SK-MEL-5 (cell line): ENCODE data around the gene NFKBIA. TPM values are rescaled to one million over a fixed set of nuclear protein-coding genes. Genes with fewer than 3 reads are reported as not detected.
A peak's percentile ranks its signal among the peaks of the same experiment; 100 is the strongest.

Source experiments
- DNase-seq: peaks from one replicate; pipeline ENCODE4 v3.0.0-alpha.2; 2016; ENCODE audit warnings: low read depth, low spot score
- in situ Hi-C: cut with HindIII; loops from 2 replicates; pipeline ENCODE4 v1.10.0; 2016; ENCODE audit warnings: low sequenced_read_pairs, high pct_unique_total_duplicates, low pct_unique_long_range_greater_than_20kb
- total RNA-seq: library from RNA; depleted of rRNA; stranded (reverse); fragments of >200 nt; shearing (Covaris generic); gene quantifications from 2 replicates; pipeline ENCODE4 v1.2.3, GENCODE V29; 2014

The NFKBIA gene
- total RNA-seq, 1 experiment from 2014 or later = 26.7 TPM

GRCh38 chr14:35414365-35414764, 9.8 kb upstream of the NFKBIA start:
- no peak for DNase-seq
- in situ Hi-C loops = no loop called here

DNA sequence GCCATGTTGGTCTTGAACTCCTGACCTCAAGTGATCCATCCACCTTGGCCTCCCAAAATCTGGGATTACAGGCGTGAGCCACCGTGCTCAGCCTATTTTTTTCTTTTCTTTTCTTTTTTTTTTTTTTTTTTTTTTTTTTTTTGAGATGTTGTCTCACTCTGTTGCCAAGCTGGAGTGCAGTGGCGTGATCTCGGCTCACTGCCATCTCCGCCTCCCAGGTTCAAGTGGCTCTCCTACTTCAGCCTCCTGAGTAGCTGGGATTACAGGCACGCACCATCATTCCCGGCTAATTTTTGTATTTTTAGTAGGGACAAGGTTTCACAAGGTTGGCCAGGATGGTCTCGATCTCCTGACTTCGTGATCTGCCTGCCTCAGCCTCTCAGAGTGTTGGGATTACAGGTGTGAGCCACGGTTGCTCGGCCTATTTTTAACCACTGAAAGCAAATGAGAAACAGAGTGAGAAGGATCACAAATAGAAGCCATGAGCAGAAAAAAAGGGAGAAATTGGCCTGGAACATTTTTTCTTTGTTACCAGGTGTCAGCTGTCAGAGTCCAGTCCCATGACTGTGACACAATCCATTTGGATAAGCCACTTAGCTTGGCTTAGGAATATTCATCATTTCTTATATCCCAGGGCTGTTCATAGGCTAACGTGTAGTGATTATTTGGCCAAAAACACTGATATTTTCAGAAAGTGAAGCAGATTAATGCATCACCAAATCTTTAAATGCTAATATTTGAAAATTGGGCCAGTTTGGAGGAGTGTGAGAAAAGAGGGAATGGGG, 7.9 kb upstream of the NFKBIA start:
- in situ Hi-C loops = no loop called here
- DNase-seq = no peak

DNA sequence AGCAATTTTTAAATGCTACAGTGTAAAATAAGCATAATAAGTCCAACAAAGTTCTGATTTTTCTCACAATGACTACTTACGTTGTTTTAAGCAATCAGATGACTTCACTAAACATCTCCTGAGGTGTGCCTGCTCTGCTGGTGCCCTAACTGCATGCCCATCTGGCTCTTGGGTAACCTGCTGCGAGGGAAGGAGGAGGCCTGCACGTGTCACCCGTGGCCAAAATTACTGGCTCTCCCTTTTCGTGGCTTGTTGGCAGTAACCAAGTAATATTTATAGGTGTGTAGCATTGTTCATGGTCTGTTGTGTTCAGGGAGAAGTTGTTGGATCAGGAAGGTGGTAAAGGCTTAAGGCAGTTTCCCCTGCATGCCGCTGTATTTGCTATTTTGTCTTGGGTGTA, 6.3 kb upstream of the NFKBIA start:
- in situ Hi-C loops = no loop called here
- no peak for DNase-seq

DNA sequence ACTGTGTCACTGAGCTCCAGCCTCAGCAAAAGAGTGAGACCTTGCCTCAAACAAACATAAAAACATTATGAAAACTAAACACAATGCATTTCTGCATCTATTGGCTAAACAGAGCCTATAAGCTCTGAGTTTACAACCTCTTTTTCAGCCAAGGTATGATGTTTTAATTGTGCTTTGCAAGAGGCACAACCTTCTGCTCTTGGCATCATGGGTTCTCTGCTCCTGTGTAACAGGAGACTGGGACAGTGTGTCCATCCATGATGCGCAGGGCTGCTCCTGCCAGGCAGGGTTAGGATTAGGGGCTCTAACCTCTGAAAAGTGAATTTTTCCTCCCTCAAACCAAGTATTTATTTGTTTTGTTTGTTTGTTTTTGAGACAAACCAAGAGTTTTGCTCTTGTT, 5.0 kb upstream of the NFKBIA start:
- DNase-seq = no peak
- in situ Hi-C loops = no loop called here

DNA sequence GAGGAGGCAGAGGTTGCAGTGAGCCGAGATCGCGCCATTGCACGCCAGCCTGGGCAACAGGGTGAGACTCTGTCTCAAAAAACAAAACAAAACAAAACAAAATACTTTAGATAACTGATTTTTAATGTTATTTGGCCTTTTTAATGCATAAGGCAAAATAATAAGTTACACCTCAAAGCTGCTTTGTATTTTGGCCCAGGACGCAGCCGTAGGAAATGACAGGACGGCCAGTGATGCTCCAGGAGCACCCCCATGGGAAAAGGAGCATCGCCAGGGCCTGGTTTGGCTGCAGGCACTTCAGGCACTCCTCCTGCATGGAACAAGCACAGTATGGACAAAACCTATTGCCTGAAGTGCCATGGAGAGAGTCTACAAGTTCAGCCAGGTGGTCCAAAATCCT, 3.5 kb upstream of the NFKBIA start:
- DNase-seq = no peak
- in situ Hi-C loops = no loop called here

DNA sequence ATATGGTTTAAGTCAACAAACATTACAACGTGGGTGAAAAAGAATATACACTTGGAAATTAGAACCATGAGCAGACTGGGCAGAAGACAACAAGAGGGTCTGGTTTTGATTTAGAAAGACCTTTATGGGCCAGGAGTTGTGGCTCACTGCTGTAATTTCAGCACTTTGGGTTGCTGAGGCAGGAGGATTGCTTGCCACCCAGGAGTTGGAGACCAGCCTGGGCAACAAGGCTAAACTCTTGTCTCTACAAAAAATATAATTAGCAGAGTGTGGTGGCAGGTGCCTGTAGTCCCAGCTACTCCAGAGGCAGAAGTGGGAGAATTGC, 2.7 kb upstream of the NFKBIA start:
- in situ Hi-C loops = no loop called here
- no peak for DNase-seq

DNA sequence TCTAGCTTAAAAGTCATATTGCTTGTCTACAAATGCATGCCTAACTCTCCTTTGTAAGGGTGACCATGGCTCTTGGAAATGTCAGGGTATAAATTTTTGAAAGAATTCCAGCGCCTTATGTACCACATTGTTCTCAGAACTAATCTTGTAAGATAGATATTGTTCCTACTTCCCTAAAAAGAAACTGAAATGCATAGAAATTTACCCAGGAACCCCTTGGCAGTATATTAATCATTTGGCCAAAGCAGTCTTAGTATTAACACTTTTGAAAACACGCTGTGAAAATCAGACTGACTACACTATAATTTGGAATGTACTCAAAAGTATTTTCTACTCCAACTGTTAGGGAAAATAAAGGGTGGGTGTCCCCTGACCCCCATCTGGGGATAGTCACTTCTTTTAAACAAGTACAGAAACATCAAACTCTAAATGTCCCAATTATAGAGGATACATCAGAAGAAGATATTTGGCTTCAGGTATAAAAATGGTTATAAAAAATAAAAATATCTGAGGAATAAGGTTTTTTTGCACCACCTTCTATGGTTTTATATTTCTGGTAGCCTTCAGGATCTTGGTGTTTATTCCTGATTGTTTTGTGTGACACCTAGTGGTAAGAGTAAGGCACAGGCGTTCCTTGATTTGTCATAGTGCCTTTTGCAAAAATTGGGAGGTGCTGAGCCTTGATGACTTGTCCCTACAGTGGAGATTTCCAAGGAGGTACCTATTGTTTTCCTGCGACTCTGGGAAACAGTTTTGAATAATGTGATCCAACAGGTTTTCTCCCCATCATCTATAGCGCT, 2.2 kb upstream of the NFKBIA start:
- in situ Hi-C loops = no loop called here
- DNase-seq = peak; percentile 73

- in situ Hi-C loops = no loop called here
- no peak for DNase-seq
Measured at GRCh38 chr14:35406090-35406489, 1.5 kb upstream of the NFKBIA start.

- DNase-seq = no peak
- in situ Hi-C loops = no loop called here
Measured at GRCh38 chr14:35405304-35405996, 901 bp upstream of the NFKBIA start.

- in situ Hi-C loops = no loop called here
- peak; percentile 85 for DNase-seq
Measured at GRCh38 chr14:35403603-35404448, 723 bp downstream of the NFKBIA start.

DNA sequence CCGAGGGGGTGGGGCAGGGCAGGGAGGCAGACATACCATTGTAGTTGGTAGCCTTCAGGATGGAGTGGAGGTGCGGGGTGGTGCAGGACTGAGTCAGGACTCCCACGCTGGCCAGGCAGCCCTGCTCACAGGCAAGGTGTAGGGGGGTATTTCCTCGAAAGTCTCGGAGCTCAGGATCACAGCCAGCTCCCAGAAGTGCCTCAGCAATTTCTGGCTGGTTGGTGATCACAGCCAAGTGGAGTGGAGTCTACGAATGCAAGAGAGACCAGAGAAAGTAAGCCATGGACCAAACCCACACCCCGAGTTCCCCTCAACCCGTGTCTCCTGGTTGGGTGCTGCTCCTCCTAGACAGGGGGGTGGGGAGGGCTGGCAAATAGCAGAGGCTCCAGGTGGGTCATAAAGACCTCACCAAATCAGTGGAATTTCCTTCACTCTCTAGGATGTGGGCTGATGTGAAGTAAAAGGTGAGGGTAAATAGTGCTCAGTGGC, 1.4 kb downstream of the NFKBIA start:
- in situ Hi-C loops = no loop called here
- no peak for DNase-seq

DNA sequence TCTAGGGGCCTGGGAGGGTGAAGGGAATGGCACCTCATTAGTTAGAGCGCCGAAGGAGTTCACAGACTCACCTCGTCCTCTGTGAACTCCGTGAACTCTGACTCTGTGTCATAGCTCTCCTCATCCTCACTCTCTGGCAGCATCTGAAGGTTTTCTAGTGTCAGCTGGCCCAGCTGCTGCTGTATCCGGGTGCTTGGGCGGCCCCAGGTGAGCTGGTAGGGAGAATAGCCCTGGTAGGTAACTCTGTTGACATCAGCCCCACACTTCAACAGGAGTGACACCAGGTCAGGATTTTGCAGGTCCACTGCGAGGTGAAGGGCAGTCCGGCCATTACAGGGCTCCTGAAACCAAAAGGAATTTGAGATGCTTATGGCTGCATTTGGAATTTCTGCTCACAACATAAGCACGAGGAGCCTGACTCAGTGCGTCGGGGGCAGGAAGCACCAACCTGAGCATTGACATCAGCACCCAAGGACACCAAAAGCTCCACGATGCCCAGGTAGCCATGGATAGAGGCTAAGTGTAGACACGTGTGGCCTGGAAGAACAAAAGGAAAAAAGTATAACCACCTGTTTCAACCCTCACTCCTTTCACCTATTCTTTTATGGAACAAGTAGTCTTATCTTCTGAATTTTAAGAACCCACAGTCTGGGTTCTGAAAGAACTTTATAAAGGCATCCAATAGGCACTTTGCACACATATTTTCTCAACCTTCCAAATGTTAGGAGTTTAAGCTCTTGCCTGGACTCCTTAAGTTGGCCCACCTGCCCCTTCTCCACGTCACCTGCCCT, 2.0 kb downstream of the NFKBIA start:
- no peak for DNase-seq
- in situ Hi-C loops = no loop called here

DNA sequence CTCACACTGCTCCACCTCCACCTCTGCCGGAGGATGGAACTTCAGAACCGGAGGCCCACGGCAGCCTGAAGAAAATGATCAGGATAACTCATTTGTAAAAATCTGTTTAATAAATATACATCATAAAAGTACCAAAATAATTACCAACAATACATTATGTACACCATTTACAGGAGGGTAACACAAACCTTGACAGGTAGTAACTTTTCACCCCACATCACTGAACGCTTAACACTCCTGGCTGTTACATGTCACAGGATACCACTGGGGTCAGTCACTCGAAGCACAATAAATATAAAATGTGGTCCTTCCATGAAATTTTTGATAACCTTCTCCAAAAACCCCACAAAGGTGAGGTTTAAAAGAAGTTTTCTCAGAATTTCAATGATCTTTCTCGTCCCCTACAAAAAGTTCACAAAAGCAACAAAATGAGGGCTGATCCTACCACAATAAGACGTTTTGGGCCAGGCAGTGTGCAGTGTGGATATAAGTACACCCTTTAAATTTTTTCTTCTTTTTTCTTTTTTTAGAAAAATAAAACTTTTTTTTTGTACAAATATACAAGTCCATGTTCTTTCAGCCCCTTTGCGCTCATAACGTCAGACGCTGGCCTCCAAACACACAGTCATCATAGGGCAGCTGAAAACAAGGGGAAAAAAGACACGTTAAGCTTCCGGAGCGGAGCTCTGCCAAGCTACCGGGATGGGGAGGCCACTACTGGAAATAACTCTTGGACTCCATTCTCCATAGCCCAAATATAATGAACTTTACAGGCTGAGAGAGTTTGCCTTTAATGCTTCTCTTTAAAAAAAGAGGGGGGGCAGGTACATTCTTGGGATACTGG, 2.9 kb downstream of the NFKBIA start:
- in situ Hi-C loops = no loop called here
- no peak for DNase-seq

- no peak for DNase-seq
- in situ Hi-C loops = no loop called here
Measured at GRCh38 chr14:35400648-35401421, 3.7 kb downstream of the NFKBIA start.

GRCh38 chr14:35399083-35399937, 5.2 kb downstream of the NFKBIA start:
- DNase-seq = no peak
- in situ Hi-C loops = no loop called here
